Measurements from ENCODE around the gene MC1R. TPM values are rescaled to one million over a fixed set of nuclear protein-coding genes. Genes with fewer than 3 reads are reported as not detected.

The MC1R gene
- total and polyA plus RNA-seq, 2 of the 8 experiments (the other 6 are each of a cell fraction or from before 2014, with no cell fraction given), result 2.2 to 2.9 TPM

GRCh38 chr16:89969741-89970410 lies 51.2 kb downstream of the MC1R start:
- 91% methylated on average over 6 of the region's 6 CpGs; no CpG with 5 or more reads in 1 of the 2 experiments for WGBS, 2 experiments (ENCODE audit: extremely low coverage in 1 of 2, insufficient coverage in 1 of 2, insufficient read length in 1 of 2, insufficient replicate concordance in 2 of 2, low coverage in 1 of 2, low lambda C conversion rate in 2 of 2, missing lambda C conversion rate in 1 of 2)
- Histone ChIP-seq H3K27me3 (replicated peaks in 1 of 4; ENCODE audit: control insufficient read depth in 3 of 4, extremely low read depth in 1 of 4, insufficient read depth in 3 of 4, low read length in 3 of 4) (peaks cover 0 to 6% (median 0%) of the 10 kb centered on the region in 4 experiments; a peak in 2 of 7 replicates), H3K4me3 (ENCODE audit: extremely low read depth in 1 of 4, insufficient read depth in 2 of 4, low read depth in 3 of 4, low read length in 4 of 4) (no peak overlapping the region), H2BK120ac (replicated peaks; ENCODE audit: low read depth, low read length) (no peak overlapping the region), H2BK15ac (ENCODE audit: low read length) (no peak overlapping the region), H3K23me2 (ENCODE audit: low read depth, low read length) (peaks cover 11% of the 10 kb centered on the region), H4K5ac (ENCODE audit: insufficient read length, low read depth, low read length) (no peak overlapping the region), H2AFZ (ENCODE audit: low read length) (no peak overlapping the region), H3K4ac (replicated peaks; ENCODE audit: insufficient read length, low read depth, low read length) (no peak overlapping the region), H3K4me2 (ENCODE audit: insufficient read depth in 1 of 2, low read depth in 2 of 2, low read length in 2 of 2) (no peak overlapping the region), H3K14ac (ENCODE audit: insufficient read length) (no peak overlapping the region), H3K4me1 (replicated peaks in 1 of 4; ENCODE audit: control insufficient read depth in 3 of 4, insufficient read depth in 4 of 4, low read length in 3 of 4) (peaks cover 0 to 8% (median 3%) of the 10 kb centered on the region in 4 experiments; a peak in 3 of 7 replicates), H2BK20ac (ENCODE audit: low read length) (no peak overlapping the region), H2AK5ac (ENCODE audit: low read depth, low read length) (no peak overlapping the region), H3K9ac (replicated peaks in 1 of 4; ENCODE audit: extremely low read depth in 1 of 4, low read depth in 3 of 4, low read length in 3 of 4) (no peak overlapping the region), H3K36me3 (ENCODE audit: control insufficient read depth in 2 of 4, insufficient read depth in 4 of 4, low read length in 3 of 4) (peaks cover 0 to 4% (median 1%) of the 10 kb centered on the region in 4 experiments; a peak in 2 of 8 replicates), H4K20me1 (replicated peaks in 1 of 2; ENCODE audit: control insufficient read depth in 1 of 2, insufficient read depth in 2 of 2, low read length in 2 of 2) (peaks cover 0 to 6% of the 10 kb centered on the region in 2 experiments), H3K27ac (ENCODE audit: low read depth, low read length) (no peak overlapping the region), H3K9me3 (ENCODE audit: insufficient read depth in 2 of 2, low read depth in 1 of 2, low read length in 1 of 2) (peaks cover 10 to 11% of the 10 kb centered on the region in 2 experiments; a peak in 3 of 4 replicates), H3K23ac (ENCODE audit: insufficient read length) (no peak overlapping the region), H3K79me1 (ENCODE audit: low read depth, low read length) (peaks cover 8% of the 10 kb centered on the region; the same call in 1 of the 2 replicates), H3K56ac (replicated peaks; ENCODE audit: insufficient read length, low read depth, low read length) (no peak overlapping the region), H2BK5ac (ENCODE audit: low read depth, low read length) (no peak overlapping the region), H3K18ac (ENCODE audit: extremely low read depth, low read length) (no peak overlapping the region), H4K8ac (ENCODE audit: extremely low read depth, insufficient read depth, low read length) (no peak overlapping the region), H3K79me2 (ENCODE audit: control insufficient read depth in 1 of 2, insufficient read depth in 2 of 2, low read length in 2 of 2) (peaks cover 10 to 31% of the 10 kb centered on the region in 2 experiments), H4K91ac (replicated peaks; ENCODE audit: insufficient read length, low read length) (no peak overlapping the region), H2BK12ac (ENCODE audit: low read depth, low read length) (no peak overlapping the region)
- ChIA-PET CTCF (ENCODE audit: partially characterized antibody) (interaction anchor here (1.3 to 1.5 kb wide), 2 partner anchors 19 to 48 kb away, joined by 4 to 5 read pairs; no protein-coding TSS in a partner anchor), POLR2A (ENCODE audit: partially characterized antibody) (interaction anchor here (0.9 to 2.4 kb wide), 10 partner anchors 9 to 53 kb away, joined by 3 to 10 read pairs (median 3); partner anchors contain the start of genes DEF8 and TUBB3)
- no peak for FAIRE-seq
- DNase-seq (ENCODE audit: low read depth in 1 of 2, low spot score in 2 of 2), result no peak
- TF ChIP-seq CTBP2 (IDR thresholded peaks at IDR 0.05; ENCODE audit: borderline replicate concordance, insufficient read depth, insufficient read length, low read length) (no peak), RBBP5 (IDR thresholded peaks at IDR 0.05; ENCODE audit: borderline replicate concordance, low read depth, low read length) (no peak), JUN (IDR thresholded peaks at IDR 0.05; ENCODE audit: low read depth, low read length) (no peak), SP1 (IDR thresholded peaks at IDR 0.05; ENCODE audit: low read depth, low read length) (no peak), CBX5 (IDR thresholded peaks at IDR 0.05; ENCODE audit: low read depth, low read length) (no peak), SUZ12 (IDR thresholded peaks at IDR 0.05; ENCODE audit: low read length) (no peak), SP4 (IDR thresholded peaks at IDR 0.05; ENCODE audit: low read length) (no peak), ATF2 (IDR thresholded peaks at IDR 0.05; ENCODE audit: low read length) (no peak), HDAC2 (IDR thresholded peaks at IDR 0.05; ENCODE audit: borderline replicate concordance in 1 of 2, low read depth in 2 of 2, low read length in 2 of 2) (no peak), BRCA1 (IDR thresholded peaks at IDR 0.05; ENCODE audit: low read depth, low read length) (no peak), BACH1 (IDR thresholded peaks at IDR 0.05; ENCODE audit: low read length) (no peak)
